Stimulated activated CD8-positive, alpha-beta memory T cell treated with anti-CD3 and anti-CD28 coated beads, Interleukin-12 subunit alpha, Interleukin-12 subunit beta, amount 100 ng/mL, for 24 hours (primary cell): Measurements from ENCODE around the gene BTNL3.
"Not testable (repeated sequence)": the region's sequence is repeated elsewhere in the genome, so short reads cannot be mapped to it uniquely, and the experiment has no call there.

Experiments used
- DNase-seq: peaks from one replicate; pipeline ENCODE4 v3.0.0-alpha.2; 2020; ENCODE audit errors: extremely low read depth

The BTNL3 gene

GRCh38 chr5:181020688-181021087 lies 32.0 kb downstream of the BTNL3 start:
- DNase-seq: no peak

GRCh38 chr5:181024245-181025064 lies 35.8 kb downstream of the BTNL3 start:
- DNase-seq: no peak

GRCh38 chr5:181027452-181028031 lies 38.9 kb downstream of the BTNL3 start:
- no peak for DNase-seq

GRCh38 chr5:181028032-181028819 lies 39.6 kb downstream of the BTNL3 start:
- DNase-seq: no peak

DNA sequence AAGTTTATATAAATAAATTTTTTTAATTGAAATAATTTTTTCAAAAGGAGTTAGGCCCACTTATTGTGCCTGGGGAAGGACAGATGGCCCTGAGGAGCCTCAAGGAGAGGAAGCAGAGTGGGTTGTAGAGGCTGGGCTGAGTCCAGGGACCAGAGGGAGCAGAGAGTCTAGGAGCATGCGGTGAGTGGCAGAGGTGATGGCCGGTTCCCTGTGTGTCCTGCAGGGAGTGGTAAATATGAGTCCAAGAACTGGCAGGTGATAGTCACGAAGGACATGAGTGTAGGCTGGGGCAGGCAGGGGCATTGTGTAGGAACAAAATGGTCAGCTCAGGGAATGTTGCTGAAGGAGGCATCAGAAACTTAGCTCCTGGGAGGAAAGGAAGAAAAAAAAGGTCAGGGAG lies 43.1 kb downstream of the BTNL3 start:
- no peak for DNase-seq

DNA sequence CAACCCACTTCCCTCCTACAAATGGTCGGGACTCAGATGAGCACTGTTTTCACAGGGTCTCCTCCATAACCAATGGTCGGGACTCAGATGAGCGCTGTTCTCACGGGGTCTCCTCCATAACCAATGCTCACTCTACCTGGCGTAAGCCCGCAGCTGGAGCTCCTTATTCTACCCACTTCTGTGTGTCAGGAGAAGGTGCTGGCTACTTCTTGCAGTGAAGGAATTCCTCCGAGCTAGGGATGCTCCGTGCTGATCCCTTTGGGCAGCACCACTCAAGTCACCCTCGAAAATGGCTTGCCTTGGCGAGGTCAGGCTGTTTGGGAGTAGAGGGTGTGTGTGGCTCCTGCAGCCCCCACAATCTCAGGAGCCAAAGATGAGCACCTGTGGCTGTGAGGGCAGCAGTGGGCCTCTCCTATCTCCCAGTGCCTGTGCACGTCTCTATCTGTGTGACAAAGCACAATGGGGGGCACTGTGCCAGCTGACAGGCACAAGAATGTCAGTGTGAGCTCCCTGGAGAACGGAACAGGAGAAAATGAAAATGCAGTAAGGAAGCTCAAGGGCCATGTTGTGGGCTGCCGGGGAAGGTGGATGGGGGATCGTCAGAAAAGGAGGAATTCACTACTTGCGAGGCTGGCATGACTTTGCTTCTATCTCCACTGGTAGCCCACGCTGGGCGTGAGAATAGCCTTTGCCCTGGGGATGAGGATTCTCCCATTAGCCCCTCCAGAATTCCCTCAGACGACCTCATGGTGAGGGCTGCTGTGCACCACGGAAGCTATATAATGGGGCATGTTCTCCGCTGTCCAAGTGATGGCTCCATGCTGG lies 47.6 kb downstream of the BTNL3 start:
- no peak for DNase-seq

DNA sequence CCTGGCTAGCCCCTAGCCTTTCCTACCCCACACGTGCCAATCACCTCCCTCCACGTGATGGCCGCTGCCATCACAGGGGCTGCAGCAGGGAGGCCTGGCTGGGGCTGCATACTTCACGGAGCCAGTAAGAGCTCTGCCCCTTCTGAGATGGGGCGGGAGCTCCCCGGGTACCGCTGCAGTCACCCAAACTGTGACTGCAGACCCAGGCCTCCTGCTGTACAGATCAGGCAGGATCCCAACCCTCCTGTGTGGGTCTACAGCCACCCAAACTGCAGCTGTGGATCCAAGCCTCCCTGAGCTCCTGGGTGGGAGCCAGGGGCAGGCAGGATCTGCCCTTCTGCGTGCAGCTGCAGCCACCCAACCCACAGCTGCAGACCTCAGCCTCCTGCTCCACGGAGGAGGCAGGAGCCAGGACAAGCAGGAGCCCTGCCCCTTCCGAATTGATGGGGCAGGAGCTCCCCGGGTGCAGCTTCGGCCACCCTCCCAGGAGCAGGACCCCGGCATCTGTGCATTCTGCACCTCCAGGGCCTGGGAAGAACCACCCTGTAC lies 48.2 kb downstream of the BTNL3 start:
- DNase-seq: no peak

DNA sequence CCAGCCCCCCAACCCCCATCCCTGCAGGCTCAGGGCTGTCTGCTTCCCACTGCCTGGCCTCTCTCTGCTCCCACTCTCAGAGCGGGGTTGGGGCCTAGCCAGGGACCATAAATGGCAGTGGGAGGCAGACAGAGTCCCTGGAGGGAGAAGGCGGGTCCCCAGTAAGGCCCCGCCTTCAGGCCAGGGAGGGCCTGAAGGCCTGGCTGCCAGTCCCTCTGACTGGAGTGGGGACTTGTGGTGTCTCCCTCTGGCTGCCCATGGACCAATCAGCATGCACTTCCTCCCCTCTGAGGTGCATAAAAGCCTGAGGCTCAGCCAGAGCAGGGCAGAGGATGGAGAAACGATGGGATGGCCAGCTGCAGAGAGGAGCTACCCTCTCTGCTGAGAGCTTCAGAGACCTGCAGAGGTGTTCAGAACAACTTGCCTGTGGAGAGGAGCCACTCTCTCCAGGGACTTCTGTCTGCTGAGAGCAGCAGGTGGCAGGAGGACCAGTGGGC lies 48.8 kb downstream of the BTNL3 start:
- no peak for DNase-seq

DNA sequence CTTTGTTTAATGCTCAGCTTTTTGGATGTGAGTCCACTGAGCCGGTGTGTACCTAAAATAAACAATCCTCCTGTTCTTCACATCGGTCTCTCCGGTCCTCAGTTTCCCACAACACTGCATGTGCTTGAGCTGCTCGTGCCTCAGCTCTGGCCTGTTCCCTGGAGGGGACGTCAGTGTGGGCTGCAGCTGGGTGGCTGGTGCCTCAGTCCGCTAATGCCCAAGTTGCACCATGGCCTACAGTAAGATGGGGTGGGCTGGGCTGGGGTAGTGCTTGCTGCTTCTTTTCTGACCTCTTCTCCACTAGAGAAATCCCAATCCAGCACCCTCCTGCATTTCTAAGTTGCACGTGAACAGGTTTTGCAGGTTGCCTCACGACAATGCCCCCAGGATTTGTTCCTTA lies 50.8 kb downstream of the BTNL3 start:
- no peak for DNase-seq

- no peak for DNase-seq
Measured at GRCh38 chr5:181039931-181040630, 51.4 kb downstream of the BTNL3 start, which contains the start of gene BTNL9. BTNL9 (plus strand) TSS chr5:181040266; CDS start chr5:181045490, 5,224 bp downstream.

DNA sequence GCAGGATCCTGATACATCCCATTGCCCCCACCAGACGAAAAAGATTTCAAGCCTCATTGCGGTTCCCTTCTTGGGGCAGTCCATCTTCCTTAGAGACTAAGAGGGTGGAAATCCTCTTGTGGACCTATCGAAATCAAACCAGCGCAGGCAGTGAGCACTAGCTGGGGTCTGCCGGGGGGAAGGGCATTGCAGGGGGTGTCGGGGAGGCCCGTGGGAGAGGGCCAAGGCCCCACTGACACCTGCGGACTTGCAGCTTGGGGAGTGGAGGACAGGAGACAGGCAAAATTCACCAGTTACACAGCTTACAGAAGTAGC lies 51.9 kb downstream of the BTNL3 start:
- DNase-seq: no peak

- DNase-seq: no peak
Measured at GRCh38 chr5:181041043-181041442, 52.4 kb downstream of the BTNL3 start.

DNA sequence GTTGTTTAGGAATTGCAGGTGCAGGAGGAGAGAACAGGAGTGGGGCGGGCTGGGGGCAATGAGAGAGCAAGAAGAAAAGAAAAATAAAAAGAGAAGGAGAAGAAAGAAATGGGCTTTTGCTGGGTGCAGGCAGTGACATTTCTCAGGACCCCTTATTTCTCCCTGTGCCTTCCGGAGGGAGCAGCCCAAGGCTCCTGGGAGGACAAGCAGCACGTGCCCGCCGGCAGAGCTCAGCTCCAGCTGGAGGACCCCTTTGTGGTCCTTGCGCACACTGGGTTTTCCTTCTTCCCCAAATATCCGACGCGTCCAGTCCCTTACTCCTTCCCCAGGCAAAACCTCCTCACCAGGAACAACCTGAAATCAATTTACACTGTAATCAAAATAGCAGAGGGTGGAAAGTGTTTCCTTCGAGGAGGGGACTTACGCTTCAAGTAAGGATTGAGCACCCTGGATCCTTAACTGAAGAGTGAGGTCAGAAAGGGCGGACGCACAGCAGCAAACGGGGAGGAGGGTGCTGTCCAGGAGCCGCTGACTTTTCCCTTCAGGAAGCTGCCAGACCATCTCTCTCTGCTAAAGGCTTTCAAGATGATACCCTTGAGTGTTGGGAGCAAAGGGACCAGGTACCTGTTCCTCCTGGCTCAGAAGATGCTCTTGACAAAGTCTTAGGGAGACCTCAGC lies 53.5 kb downstream of the BTNL3 start:
- DNase-seq: no peak

DNA sequence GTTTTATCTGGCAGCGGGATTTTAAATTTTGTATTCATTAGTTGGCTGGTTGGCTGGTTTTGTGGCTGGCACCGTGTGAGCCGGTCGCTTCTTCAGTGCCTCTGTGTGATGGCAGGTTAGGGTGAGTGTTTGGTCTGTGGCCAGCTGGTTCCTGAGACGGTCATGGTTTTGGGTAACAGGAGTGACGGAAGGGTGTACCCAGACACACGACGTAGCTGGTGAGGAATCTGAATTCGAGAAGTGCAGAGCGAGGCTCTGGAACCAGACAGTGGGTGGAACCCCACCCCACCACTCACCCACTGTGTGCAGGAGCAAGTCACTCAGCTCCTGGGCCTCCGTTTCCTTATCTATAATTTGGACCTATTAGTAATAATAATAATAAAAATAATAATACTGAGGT lies 54.1 kb downstream of the BTNL3 start:
- no peak for DNase-seq

DNA sequence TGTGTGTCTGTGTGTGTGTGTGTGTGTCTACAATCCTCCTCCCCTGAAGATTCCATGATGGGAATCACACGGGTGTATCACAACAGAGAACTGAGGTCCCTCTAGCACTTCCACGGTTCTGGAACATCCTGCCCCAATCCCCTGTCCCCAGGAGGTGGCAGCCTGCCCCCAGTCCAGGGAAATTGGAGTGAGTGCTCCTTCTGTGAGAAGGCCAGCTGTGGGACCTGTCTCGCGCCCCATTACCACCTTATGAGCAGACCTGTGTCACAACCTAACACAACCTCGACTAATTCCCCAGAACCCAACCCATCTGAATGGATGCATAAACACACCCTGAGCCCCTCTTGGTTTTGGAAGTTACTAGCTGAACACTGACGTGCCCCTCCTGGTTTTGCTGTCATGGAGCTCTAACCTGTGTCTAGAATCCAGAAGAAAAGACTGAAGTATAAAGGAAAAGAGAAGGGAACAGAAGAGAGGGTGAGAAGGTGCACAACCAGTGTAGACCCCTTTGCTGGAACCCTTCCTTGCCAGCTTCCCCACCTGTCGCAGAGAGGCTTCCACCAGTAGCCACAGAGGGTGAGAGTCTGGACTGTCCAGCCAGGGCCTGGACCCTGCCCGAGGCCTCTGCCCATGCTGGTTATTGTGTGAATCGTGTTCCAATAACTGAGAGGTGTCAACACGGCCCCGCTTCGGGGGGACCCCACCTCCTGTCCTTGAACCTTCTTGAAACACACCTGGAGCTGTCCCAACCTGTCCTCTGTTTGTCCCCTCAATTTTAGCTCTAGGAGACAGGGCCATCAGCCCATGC lies 54.8 kb downstream of the BTNL3 start:
- no peak for DNase-seq

DNA sequence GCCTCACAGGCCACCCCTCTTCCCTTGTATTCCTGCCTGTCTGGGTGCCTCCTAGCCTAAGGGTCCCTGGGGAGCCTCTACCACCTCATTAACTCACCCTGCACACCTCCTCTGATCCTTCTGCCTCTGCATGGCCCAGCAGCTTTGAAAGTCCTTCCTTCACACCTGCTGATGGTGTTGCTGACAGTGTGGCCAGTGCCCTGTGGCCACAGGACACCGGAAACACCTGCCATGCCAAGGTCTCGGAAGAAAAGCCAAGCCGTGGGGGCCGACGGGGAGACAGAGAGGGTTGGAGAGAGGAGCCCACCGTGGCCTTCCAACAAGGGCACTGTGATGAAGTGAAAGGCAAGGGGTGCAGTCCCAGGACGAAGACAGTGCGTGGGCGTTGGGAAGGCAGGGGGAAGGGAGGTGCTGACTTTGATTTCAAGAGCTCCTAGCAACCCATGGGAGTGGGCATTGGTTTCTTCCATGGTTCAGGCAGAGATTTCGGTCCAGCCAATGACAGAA lies 55.5 kb downstream of the BTNL3 start:
- no peak for DNase-seq

DNA sequence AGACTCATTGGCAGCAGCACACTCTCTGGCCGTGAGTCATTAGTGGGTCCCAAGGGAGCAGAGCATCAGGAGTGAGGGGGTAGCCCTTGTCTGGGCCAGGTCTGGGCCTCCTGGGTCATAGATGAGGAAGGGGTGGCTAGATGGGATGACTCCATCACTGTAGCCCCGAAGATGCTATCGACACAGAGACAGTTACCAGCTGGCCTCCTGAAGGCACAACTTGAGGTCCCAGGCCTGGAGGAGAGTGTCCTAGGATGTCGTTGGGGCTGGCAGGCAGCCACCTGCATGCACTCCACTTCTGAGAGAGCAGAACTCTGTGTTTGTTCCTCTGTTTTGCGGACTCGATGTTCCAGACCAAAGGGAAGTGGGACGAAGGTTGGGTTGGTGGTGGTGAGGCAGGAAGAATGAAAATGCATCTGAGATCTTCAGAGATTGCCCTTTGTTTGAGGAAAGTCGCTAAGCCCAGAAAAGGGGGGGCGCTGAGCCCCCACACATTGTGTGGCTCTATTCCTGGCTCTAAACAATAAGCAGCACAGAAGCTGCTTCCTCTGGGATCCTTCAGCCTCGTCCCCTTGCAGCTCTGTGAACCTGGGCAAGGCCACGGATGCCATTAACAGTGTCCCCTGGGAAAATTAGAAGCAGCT lies 56.1 kb downstream of the BTNL3 start:
- no peak for DNase-seq

- no peak for DNase-seq
Measured at GRCh38 chr5:181045316-181045715, 56.7 kb downstream of the BTNL3 start.

DNA sequence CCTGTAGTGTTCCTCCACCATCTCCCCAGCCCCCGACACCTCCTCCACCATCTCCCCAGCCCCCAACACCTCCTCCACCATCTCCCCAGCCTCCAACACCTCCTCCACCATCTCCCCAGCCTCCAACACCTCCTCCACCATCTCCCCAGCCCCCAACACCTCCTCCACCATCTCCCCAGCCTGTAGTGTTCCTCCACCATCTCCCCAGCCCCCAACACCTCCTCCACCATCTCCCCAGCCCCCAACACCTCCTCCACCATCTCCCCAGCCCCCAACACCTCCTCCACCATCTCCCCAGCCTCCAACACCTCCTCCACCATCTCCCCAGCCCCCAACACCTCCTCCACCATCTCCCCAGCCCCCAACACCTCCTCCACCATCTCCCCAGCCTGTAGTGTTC lies 57.2 kb downstream of the BTNL3 start:
- DNase-seq: not testable (repeated sequence)
